ENCODE data around the gene CHCHD3.

DNA sequence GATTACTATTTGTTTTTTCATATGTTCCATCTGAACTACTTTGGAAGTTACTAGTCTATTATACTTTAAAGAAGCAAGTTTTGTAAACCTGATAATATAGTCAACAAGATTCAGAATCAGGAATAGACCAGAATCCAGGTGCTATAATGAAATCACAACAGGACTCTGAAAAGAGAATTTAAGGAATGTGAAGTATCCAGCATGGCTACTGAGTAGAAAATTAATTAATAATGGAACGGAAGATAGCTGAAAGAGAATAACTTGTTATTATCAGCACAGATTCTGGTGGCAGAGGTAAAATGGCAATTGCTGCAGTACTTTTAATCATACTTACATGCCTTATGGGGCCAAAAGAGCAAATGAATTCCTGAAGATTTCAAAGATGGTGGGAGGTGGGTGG, 43.1 kb upstream of the CHCHD3 start:
- no peak for TF ChIP-seq POLR2A (IDR thresholded peaks at IDR 0.05)
- TF ChIP-seq, protein P1, sequence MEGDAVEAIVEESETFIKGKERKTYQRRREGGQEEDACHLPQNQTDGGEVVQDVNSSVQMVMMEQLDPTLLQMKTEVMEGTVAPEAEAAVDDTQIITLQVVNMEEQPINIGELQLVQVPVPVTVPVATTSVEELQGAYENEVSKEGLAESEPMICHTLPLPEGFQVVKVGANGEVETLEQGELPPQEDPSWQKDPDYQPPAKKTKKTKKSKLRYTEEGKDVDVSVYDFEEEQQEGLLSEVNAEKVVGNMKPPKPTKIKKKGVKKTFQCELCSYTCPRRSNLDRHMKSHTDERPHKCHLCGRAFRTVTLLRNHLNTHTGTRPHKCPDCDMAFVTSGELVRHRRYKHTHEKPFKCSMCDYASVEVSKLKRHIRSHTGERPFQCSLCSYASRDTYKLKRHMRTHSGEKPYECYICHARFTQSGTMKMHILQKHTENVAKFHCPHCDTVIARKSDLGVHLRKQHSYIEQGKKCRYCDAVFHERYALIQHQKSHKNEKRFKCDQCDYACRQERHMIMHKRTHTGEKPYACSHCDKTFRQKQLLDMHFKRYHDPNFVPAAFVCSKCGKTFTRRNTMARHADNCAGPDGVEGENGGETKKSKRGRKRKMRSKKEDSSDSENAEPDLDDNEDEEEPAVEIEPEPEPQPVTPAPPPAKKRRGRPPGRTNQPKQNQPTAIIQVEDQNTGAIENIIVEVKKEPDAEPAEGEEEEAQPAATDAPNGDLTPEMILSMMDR (IDR thresholded peaks at IDR 0.05) = no peak

Measured in breast epithelium (tissue), 3 donors.